PC-9 (cell line): ENCODE results near the gene KLHL1. TPM values are rescaled to one million over a fixed set of nuclear protein-coding genes. Genes with fewer than 3 reads are reported as not detected.

Source experiments
- BruUV-seq: library from RNA; stranded (reverse); fragments of 400-500 nt; replicated peaks from 2 replicates; lab custom pipeline; 2021; lab: Mats Ljungman, UMichigan
- CTCF ChIA-PET: fragments of 300-600 bp; sonication (Branson Sonifier 250); formaldehyde crosslinking; loops from one replicate; lab custom pipeline; 2022; ENCODE audit warnings: antibody characterized with exemption; lab: Charles Lee
- POLR2A ChIA-PET: fragments of 300-600 bp; sonication (Branson Sonifier 250); formaldehyde crosslinking; loops from one replicate; lab custom pipeline; 2022; ENCODE audit warnings: antibody characterized with exemption; ENCODE audit not compliant: unreplicated experiment; lab: Charles Lee
- DNase-seq, 2 experiments: peaks; one replicate each; pipeline versions ENCODE4 v3.0.0 to v3.0.0-alpha.2; 2015 to 2022; ENCODE audit warnings: mixed read lengths in 1 of 2
- H2AFZ ChIP-seq: fragments of 200-600 bp; sonication (generic); 2 replicates; pipeline ENCODE4 v1.8.1; 2017; ENCODE audit warnings: antibody characterized with exemption
- H3F3A ChIP-seq: fragments of 200-600 bp; sonication (generic); 2 replicates; pipeline ENCODE4 v1.8.1; 2017; ENCODE audit warnings: antibody characterized with exemption, mild to moderate bottlenecking, low read depth; ENCODE audit not compliant: insufficient read depth
- H3K27ac ChIP-seq: fragments of 200-600 bp; sonication (generic); 2 replicates; pipeline ENCODE4 v1.6.1; 2016; ENCODE audit warnings: mixed run types
- H3K27me3 ChIP-seq: fragments of 200-600 bp; sonication (generic); 2 replicates; pipeline ENCODE4 v1.6.1; 2016; ENCODE audit warnings: low read depth, mixed run types; ENCODE audit not compliant: insufficient read depth
- H3K36me3 ChIP-seq: fragments of 200-600 bp; sonication (generic); 2 replicates; pipeline ENCODE4 v1.6.1; 2016; ENCODE audit warnings: low read depth, mixed run types
- H3K4me1 ChIP-seq: fragments of 200-600 bp; sonication (generic); replicated peaks from 2 replicates; pipeline ENCODE4 v1.6.1; 2016; ENCODE audit warnings: mixed run types; ENCODE audit not compliant: insufficient read depth
- H3K4me2 ChIP-seq: fragments of 200-600 bp; sonication (generic); 2 replicates; pipeline ENCODE4 v1.6.1; 2017; ENCODE audit warnings: mixed run types
- H3K4me3 ChIP-seq: fragments of 200-600 bp; sonication (generic); 2 replicates; pipeline ENCODE4 v1.6.1; 2016; ENCODE audit warnings: mixed run types
- H3K79me2 ChIP-seq: fragments of 200-600 bp; sonication (generic); 2 replicates; pipeline ENCODE4 v1.6.1; 2017; ENCODE audit warnings: low read depth, mixed run types
- H3K9me2 ChIP-seq: fragments of 200-600 bp; sonication (generic); 2 replicates; pipeline ENCODE4 v1.8.1; 2017; ENCODE audit warnings: mild to moderate bottlenecking; ENCODE audit not compliant: insufficient read depth
- H3K9me3 ChIP-seq: fragments of 200-600 bp; sonication (generic); 2 replicates; pipeline ENCODE4 v1.8.1; 2016; ENCODE audit warnings: low read depth; ENCODE audit not compliant: insufficient read depth
- H4K20me1 ChIP-seq: fragments of 200-600 bp; sonication (generic); 2 replicates; pipeline ENCODE4 v1.8.1; 2017; ENCODE audit not compliant: insufficient read depth
- EZH2 ChIP-seq: fragments of 200-600 bp; sonication (generic); IDR thresholded peaks from 2 replicates; pipeline ENCODE4 v1.8.0; 2017; ENCODE audit warnings: antibody characterized with exemption, low read depth
- intact Hi-C: fragments of 100-400 bp; cut with micrococcal nuclease; formaldehyde crosslinking; loops from one replicate; pipeline ENCODE4 v1.10.0; 2022; ENCODE audit not compliant: unreplicated experiment
- total RNA-seq: library from RNA; stranded (reverse); gene quantifications from 2 replicates; pipeline ENCODE4 v1.2.3, GENCODE V29; 2021
- TF ChIP-seq, protein P1 (sequence below): fragments of 200-600 bp; sonication (generic); conservative IDR thresholded peaks from 2 replicates; pipeline ENCODE4 v1.6.1; 2017; ENCODE audit warnings: mixed run types, antibody characterized with exemption, mild to moderate bottlenecking, moderate library complexity

KLHL1 gene
- total RNA-seq, 1 experiment from 2014 or later = not detected

DNA sequence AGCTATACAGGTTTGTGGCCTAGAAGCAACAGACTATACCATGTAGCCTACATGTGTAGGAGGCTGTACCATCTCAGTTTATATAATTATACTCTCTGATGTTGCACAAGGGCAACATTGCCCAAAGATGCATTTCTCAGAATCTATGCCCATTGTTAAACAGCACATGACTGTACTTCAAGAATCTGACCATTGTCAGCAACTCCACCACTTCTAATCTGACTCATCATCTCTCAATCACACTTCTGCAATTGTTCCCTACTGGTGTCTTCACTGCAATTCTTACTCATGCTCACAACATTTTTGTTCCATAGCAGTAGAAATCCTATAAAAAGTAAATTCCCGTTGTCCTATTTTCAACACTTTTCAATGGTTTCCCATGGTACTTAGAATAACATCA lies 64.6 kb downstream of the KLHL1 start:
- intact Hi-C loops = no loop called here

DNA sequence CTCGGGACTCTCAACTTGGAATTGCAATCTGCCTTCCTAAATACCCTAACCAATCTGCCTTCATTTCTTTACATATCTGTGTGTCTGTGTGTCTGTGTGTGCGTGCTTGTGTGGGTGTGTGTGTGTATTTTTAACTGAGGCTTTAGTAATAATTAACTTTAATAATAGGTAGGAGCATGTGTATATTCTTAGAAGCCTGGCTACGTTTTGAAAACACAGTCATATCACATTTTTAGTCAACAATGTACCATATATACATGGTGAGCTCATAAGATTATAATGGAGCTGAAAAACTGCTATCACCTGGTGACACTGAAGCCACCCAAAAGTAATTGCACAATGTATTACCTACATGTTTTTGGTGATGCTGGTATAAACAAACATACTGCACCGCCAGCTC lies 66.1 kb downstream of the KLHL1 start:
- TF ChIP-seq EZH2 = no peak
- TF ChIP-seq, protein P1, sequence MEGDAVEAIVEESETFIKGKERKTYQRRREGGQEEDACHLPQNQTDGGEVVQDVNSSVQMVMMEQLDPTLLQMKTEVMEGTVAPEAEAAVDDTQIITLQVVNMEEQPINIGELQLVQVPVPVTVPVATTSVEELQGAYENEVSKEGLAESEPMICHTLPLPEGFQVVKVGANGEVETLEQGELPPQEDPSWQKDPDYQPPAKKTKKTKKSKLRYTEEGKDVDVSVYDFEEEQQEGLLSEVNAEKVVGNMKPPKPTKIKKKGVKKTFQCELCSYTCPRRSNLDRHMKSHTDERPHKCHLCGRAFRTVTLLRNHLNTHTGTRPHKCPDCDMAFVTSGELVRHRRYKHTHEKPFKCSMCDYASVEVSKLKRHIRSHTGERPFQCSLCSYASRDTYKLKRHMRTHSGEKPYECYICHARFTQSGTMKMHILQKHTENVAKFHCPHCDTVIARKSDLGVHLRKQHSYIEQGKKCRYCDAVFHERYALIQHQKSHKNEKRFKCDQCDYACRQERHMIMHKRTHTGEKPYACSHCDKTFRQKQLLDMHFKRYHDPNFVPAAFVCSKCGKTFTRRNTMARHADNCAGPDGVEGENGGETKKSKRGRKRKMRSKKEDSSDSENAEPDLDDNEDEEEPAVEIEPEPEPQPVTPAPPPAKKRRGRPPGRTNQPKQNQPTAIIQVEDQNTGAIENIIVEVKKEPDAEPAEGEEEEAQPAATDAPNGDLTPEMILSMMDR = no peak
- Histone ChIP-seq H3K9me2 (no peaks in the 10 kb centered on the region), H4K20me1 (no peaks in the 10 kb centered on the region), H2AFZ (no peak overlapping the region), H3K4me2 (no peak overlapping the region), H3K36me3 (no peaks in the 10 kb centered on the region), H3K27me3 (no peaks in the 10 kb centered on the region), H3F3A (no peaks in the 10 kb centered on the region), H3K4me1 (no peaks in the 10 kb centered on the region), H3K79me2 (no peaks in the 10 kb centered on the region), H3K9me3 (no peaks in the 10 kb centered on the region), H3K4me3 (no peak overlapping the region), H3K27ac (no peak overlapping the region)
- ChIA-PET POLR2A (no interaction called here), CTCF (no interaction called here)
- BruUV-seq = no TSS peak
- intact Hi-C loops = no loop called here
- no peak for DNase-seq

More for the DNA sequence above, 64.6 kb downstream of the KLHL1 start:
- Histone ChIP-seq H4K20me1 (no peaks in the 10 kb centered on the region), H3K27me3 (no peaks in the 10 kb centered on the region), H2AFZ (no peak overlapping the region), H3K79me2 (no peaks in the 10 kb centered on the region), H3K36me3 (no peaks in the 10 kb centered on the region), H3F3A (no peaks in the 10 kb centered on the region), H3K9me3 (no peaks in the 10 kb centered on the region), H3K9me2 (no peaks in the 10 kb centered on the region), H3K4me1 (no peaks in the 10 kb centered on the region), H3K4me3 (no peak overlapping the region), H3K4me2 (no peak overlapping the region), H3K27ac (no peak overlapping the region)
- DNase-seq = no peak
- TF ChIP-seq EZH2 = no peak
- TF ChIP-seq, protein P1 = no peak
- no TSS peak for BruUV-seq
- ChIA-PET CTCF (interaction anchor here (0.6 kb wide), 1 partner anchor 192 kb away, joined by 4 read pairs; no protein-coding TSS in a partner anchor), POLR2A (no interaction called here)

DNA sequence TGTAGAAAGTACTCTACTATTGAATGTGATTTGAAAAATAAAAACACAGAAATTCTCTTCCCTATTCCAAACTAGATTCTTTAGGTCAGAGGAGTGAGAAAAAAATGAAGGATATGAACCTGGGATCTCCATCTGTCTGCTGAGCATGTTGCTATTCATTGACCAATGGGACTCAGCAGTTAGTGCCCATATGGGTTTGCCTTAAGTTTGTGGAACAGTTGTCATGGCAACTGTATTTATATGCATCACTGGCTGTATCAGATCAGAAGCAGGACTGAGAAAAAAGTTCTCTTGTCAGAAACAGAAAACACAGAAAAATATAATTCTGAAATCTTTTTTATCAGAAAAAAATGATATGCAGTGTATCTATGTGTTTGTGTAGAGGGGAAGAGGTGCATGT lies 74.0 kb downstream of the KLHL1 start:
- Histone ChIP-seq H3K79me2 (no peaks in the 10 kb centered on the region), H4K20me1 (no peaks in the 10 kb centered on the region), H3K4me2 (no peak overlapping the region), H3K36me3 (no peaks in the 10 kb centered on the region), H3K4me3 (no peak overlapping the region), H3K27ac (no peak overlapping the region), H3F3A (no peaks in the 10 kb centered on the region), H3K27me3 (no peaks in the 10 kb centered on the region), H3K9me3 (no peaks in the 10 kb centered on the region), H2AFZ (no peak overlapping the region), H3K4me1 (no peaks in the 10 kb centered on the region), H3K9me2 (no peaks in the 10 kb centered on the region)
- CTCF ChIA-PET = no interaction called here
- POLR2A ChIA-PET = no interaction called here
- intact Hi-C loops = no loop called here
- BruUV-seq = no TSS peak
- no peak for DNase-seq
- TF ChIP-seq EZH2 = no peak
- TF ChIP-seq, protein P1 = no peak
